OCI-LY3 (cell line): ENCODE results near the gene PUM1.

Experiments
- H2AFZ ChIP-seq: fragments of 200-600, 300-600 bp; shearing (Covaris generic); 2 replicates; pipeline ENCODE4 v1.6.0; 2014; ENCODE audit warnings: antibody characterized with exemption, low read depth, low read length
- H3K27ac ChIP-seq: fragments of 200-600, 300-600 bp; sonication (generic); 2 replicates; pipeline ENCODE4 v1.5.1; 2014; ENCODE audit warnings: mild to moderate bottlenecking, low read length, moderate library complexity, mixed read lengths
- H3K27me3 ChIP-seq: fragments of 200-600, 300-600 bp; sonication (generic); 2 replicates; pipeline ENCODE4 v1.6.1; 2014; ENCODE audit warnings: low read depth, low read length, mixed read lengths
- H3K36me3 ChIP-seq: fragments of 200-600, 300-600 bp; sonication (generic); replicated peaks from 2 replicates; pipeline ENCODE3; 2014; ENCODE audit warnings: low read depth, low read length, mixed read lengths
- H3K4me1 ChIP-seq: fragments of 300-600, 200-600 bp; sonication (generic); 2 replicates; pipeline ENCODE4 v1.6.1; 2014; ENCODE audit warnings: low read length, mixed read lengths
- H3K4me2 ChIP-seq: fragments of 200-600, 300-600 bp; sonication (generic); 2 replicates; pipeline ENCODE4 v1.6.1; 2014; ENCODE audit warnings: low read length, mixed read lengths
- H3K4me3 ChIP-seq: fragments of 300-600, 200-600 bp; sonication (generic); 2 replicates; pipeline ENCODE4 v1.5.1; 2014; ENCODE audit warnings: antibody characterized with exemption, mild to moderate bottlenecking, low read length, moderate library complexity
- H3K79me2 ChIP-seq: fragments of 300-600, 200-600 bp; shearing (Covaris generic); 2 replicates; pipeline ENCODE4 v1.6.1; 2014; ENCODE audit warnings: mild to moderate bottlenecking, low read length, mixed read lengths
- H3K9ac ChIP-seq: fragments of 300-600, 200-600 bp; shearing (Covaris generic); 2 replicates; pipeline ENCODE4 v1.6.0; 2014; ENCODE audit warnings: mild to moderate bottlenecking, low read length, moderate library complexity
- H3K9me3 ChIP-seq: fragments of 200-600, 300-600 bp; shearing (Covaris generic); 2 replicates; pipeline ENCODE4 v1.6.1; 2014; ENCODE audit warnings: low read length, mixed read lengths; ENCODE audit not compliant: insufficient read depth
- H4K20me1 ChIP-seq: fragments of 200-600, 300-600 bp; sonication (generic); 2 replicates; pipeline ENCODE4 v1.6.1; 2016; ENCODE audit warnings: low read length, mixed read lengths; ENCODE audit not compliant: insufficient read depth
- EZH2phosphoT487 ChIP-seq: fragments of 200-600 bp; shearing (Covaris generic); IDR thresholded peaks from 2 replicates; pipeline ENCODE4 v1.6.1; 2018; ENCODE audit warnings: antibody characterized with exemption, mixed run types, low read depth
- TF ChIP-seq, protein P1 (sequence below): fragments of 200-600, 300-600 bp; sonication (generic); IDR thresholded peaks from 2 replicates; pipeline ENCODE4 v1.5.1; 2014; ENCODE audit warnings: antibody characterized with exemption, low read length, low read depth

PUM1 gene

DNA sequence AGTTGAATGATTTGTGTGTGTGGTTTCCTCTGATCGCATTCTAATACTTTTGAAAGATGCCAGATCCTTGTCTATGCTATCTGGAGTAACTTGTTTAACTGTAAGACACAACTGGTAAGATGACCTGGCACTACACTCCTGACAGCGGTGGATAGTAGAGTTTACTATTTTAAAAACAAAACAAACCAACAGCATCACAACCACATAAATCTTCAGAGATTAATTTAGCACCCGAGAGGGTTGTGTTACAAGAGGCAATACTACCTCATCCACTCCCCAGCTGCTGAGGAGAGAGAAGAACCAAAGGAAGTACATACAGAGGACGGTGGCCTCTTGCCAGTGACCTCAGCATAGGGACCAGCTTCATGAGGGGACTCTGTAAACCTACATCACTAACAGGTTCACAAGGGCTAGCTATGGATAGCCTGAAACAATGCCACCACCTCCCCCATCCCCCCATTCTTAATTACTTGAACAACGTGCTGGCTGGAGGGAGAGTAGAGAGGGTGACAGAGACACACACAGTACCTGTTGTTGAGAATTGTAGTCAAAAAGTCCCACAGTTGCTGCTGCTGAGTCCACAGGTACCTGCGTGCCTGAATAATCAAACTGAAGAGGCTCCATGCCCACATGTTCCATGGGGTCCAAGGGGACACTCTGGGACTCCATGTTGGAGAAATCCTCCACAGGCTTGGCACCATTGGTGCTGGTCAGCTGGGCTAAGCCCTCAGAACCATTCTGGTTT is 73.5 kb downstream of the PUM1 start:
- peaks cover 5% of the 10 kb centered on the region; the same call in 1 of the 2 replicates for H3K4me1 ChIP-seq
- H4K20me1 ChIP-seq, result peaks cover 85% of the 10 kb centered on the region
- no peak overlapping the region for H3K27ac ChIP-seq

DNA sequence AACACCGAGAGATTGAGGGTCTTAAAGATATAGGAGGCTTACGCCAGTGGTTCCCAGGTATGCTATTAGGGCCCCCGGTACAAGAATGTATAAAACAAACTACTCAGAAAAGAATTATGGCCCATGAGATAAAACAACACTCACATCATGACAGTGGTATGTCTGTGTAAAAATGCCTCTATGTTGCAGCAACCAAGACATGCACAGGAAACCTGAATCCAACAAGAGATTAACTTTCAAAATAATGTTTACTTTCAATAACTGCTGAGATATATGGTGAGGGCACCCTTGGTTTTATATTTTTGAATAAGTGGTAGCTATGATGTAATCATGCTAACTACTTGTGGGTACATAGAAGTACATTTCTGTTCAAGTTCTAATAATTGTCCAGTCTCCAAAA is 74.9 kb downstream of the PUM1 start:
- Histone ChIP-seq H3K9ac (no peak overlapping the region), H3K27ac (no peak overlapping the region), H3K4me1 (peaks cover 10% of the 10 kb centered on the region), H3K4me3 (no peak overlapping the region), H3K9me3 (no peaks in the 10 kb centered on the region), H2AFZ (no peak overlapping the region), H4K20me1 (peaks cover 82% of the 10 kb centered on the region), H3K27me3 (no peaks in the 10 kb centered on the region), H3K36me3 (peaks cover 42% of the 10 kb centered on the region), H3K79me2 (peaks cover 96% of the 10 kb centered on the region), H3K4me2 (no peak overlapping the region)
- TF ChIP-seq, protein P1, sequence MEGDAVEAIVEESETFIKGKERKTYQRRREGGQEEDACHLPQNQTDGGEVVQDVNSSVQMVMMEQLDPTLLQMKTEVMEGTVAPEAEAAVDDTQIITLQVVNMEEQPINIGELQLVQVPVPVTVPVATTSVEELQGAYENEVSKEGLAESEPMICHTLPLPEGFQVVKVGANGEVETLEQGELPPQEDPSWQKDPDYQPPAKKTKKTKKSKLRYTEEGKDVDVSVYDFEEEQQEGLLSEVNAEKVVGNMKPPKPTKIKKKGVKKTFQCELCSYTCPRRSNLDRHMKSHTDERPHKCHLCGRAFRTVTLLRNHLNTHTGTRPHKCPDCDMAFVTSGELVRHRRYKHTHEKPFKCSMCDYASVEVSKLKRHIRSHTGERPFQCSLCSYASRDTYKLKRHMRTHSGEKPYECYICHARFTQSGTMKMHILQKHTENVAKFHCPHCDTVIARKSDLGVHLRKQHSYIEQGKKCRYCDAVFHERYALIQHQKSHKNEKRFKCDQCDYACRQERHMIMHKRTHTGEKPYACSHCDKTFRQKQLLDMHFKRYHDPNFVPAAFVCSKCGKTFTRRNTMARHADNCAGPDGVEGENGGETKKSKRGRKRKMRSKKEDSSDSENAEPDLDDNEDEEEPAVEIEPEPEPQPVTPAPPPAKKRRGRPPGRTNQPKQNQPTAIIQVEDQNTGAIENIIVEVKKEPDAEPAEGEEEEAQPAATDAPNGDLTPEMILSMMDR, result no peak
- TF ChIP-seq EZH2phosphoT487, result no peak

More for the DNA sequence above, 73.5 kb downstream of the PUM1 start:
- H3K27me3 ChIP-seq, result no peaks in the 10 kb centered on the region
- H3K9ac ChIP-seq, result no peak overlapping the region
- no peak overlapping the region for H3K4me2 ChIP-seq
- H3K79me2 ChIP-seq, result peaks cover 96% of the 10 kb centered on the region
- H2AFZ ChIP-seq, result no peak overlapping the region
- peaks cover 48% of the 10 kb centered on the region for H3K36me3 ChIP-seq
- no peak for TF ChIP-seq EZH2phosphoT487
- TF ChIP-seq, protein P1, result no peak
- no peak overlapping the region for H3K4me3 ChIP-seq
- H3K9me3 ChIP-seq, result no peaks in the 10 kb centered on the region

DNA sequence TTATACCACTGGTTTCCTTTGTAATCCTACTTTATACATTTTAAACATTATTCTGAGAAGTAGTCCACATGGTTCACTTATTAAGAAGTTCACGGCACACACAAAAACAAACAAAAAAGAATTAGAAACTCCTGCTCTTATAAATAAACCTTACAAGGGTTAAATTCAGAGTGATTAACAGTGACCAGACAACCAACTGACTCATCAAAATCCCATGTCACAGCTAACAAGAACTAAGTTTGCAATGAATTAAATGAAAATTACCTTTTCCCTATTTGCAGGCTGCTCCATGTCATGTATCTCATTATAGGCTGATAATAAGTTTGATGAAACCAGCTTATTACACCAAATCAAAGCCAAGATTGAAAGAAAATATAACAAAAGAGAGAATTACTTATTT is 77.5 kb downstream of the PUM1 start:
- Histone ChIP-seq H3K79me2 (peaks cover 98% of the 10 kb centered on the region), H3K9me3 (no peaks in the 10 kb centered on the region), H3K27me3 (no peaks in the 10 kb centered on the region), H3K4me3 (no peak overlapping the region), H3K27ac (no peak overlapping the region), H3K9ac (no peak overlapping the region), H3K36me3 (peaks cover 41% of the 10 kb centered on the region), H3K4me1 (peaks cover 21% of the 10 kb centered on the region), H4K20me1 (peaks cover 88% of the 10 kb centered on the region), H3K4me2 (no peak overlapping the region), H2AFZ (no peak overlapping the region)
- TF ChIP-seq, protein P1, result no peak
- no peak for TF ChIP-seq EZH2phosphoT487

DNA sequence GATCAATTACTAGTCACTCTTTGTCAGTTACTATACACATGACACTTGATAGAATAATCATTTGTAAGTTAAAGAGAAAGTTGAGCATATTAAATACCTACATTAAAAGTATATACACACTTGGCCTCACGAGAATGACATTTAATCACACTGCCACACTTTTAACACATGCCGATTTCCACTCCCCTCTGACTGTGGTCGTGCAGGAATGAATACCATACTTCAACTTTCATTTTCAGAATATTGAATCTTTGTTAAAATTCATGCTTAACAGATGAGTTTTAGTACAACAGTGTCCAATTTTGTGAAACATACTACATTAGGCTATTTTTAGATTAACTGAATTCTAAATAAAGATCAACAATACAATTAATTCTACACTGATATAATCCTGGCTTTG is 78.8 kb downstream of the PUM1 start:
- TF ChIP-seq, protein P1, result no peak
- no peak for TF ChIP-seq EZH2phosphoT487
- Histone ChIP-seq H4K20me1 (peaks cover 87% of the 10 kb centered on the region), H3K4me1 (peaks cover 27% of the 10 kb centered on the region), H3K79me2 (peaks cover 98% of the 10 kb centered on the region), H3K4me3 (no peak overlapping the region), H2AFZ (no peak overlapping the region), H3K4me2 (peak overlapping the region; percentile 24; the same call in 1 of the 2 replicates), H3K27me3 (no peaks in the 10 kb centered on the region), H3K36me3 (peaks cover 28% of the 10 kb centered on the region), H3K27ac (no peak overlapping the region), H3K9ac (no peak overlapping the region), H3K9me3 (no peaks in the 10 kb centered on the region)
